Neural cell (in vitro differentiated cells): Measurements from ENCODE around the gene TAOK2.

ENCODE experiments used
- EP300 ChIP-seq: fragments of 450-650 bp; conservative IDR thresholded peaks from 2 replicates; pipeline ENCODE4 v1.6.1; 2014; ENCODE audit warnings: antibody characterized with exemption, mild to moderate bottlenecking, moderate library complexity; ENCODE audit not compliant: poor library complexity, severe bottlenecking
- EZH2 ChIP-seq: fragments of 200-600, 300-800 bp; shearing (Covaris generic), sonication (generic); IDR thresholded peaks from 2 replicates; pipeline ENCODE4 v1.6.1; 2014; ENCODE audit warnings: antibody characterized with exemption, low read length, borderline replicate concordance, mild to moderate bottlenecking; ENCODE audit not compliant: insufficient read depth, poor library complexity, severe bottlenecking
- TAF1 ChIP-seq: IDR thresholded peaks from 2 replicates; pipeline ENCODE4 v1.6.1; 2012; ENCODE audit warnings: low read depth
- TF ChIP-seq, protein P1 (sequence below): fragments of 450-650 bp; IDR thresholded peaks from 2 replicates; pipeline ENCODE4 v1.5.1; 2014; ENCODE audit warnings: antibody characterized with exemption, mild to moderate bottlenecking, moderate library complexity; ENCODE audit not compliant: poor library complexity, severe bottlenecking

DNA sequence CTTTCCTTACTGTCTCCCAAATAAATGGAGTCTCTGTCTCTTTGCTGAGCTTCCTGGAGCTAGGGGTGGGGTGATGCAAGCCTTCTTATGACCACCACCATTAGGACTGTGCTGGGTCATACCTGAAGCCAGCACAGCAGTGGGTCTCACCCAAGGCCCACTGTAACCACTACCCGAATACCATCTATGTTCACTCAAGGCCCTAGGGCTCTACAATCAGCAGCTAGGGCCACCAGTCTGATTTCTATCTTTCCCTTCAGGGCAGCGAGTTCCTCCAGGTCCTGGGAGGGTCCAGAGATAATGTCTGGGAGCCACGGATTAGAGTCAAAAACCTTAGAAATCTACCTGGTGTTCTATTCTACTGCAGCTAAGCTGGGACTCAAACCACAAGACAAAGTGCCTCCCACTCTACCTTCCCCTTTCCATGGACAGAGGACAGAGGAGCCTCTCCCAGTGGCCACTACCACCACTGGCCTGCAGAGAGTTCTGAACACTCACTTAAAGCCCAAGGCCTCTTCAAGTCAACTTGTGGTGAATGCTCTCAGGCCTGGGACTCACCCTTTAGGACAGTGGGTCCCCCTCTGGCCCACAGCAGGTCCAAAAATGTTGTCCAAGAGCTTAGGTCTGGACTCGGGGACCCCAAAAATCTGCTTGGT, 22.7 kb upstream of the TAOK2 start:
- no peak for TF ChIP-seq EP300
- TF ChIP-seq, protein P1, sequence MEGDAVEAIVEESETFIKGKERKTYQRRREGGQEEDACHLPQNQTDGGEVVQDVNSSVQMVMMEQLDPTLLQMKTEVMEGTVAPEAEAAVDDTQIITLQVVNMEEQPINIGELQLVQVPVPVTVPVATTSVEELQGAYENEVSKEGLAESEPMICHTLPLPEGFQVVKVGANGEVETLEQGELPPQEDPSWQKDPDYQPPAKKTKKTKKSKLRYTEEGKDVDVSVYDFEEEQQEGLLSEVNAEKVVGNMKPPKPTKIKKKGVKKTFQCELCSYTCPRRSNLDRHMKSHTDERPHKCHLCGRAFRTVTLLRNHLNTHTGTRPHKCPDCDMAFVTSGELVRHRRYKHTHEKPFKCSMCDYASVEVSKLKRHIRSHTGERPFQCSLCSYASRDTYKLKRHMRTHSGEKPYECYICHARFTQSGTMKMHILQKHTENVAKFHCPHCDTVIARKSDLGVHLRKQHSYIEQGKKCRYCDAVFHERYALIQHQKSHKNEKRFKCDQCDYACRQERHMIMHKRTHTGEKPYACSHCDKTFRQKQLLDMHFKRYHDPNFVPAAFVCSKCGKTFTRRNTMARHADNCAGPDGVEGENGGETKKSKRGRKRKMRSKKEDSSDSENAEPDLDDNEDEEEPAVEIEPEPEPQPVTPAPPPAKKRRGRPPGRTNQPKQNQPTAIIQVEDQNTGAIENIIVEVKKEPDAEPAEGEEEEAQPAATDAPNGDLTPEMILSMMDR: no peak
- no peak for TF ChIP-seq TAF1
- TF ChIP-seq EZH2: no peak
